Endothelial cell of umbilical vein (primary cell): Measurements from ENCODE around the gene ATP1B4.

Source experiments
- CTCF ChIP-seq, 2 donors: IDR thresholded peaks; 1 replicate in 1 of 2; 2 replicates in 1 of 2; pipeline ENCODE4 v1.5.1; 2011; ENCODE audit warnings: low read length in 2 of 2, mild to moderate bottlenecking in 2 of 2, moderate library complexity in 2 of 2, control low read depth in 1 of 2, inconsistent platforms in 1 of 2, low read depth in 1 of 2; ENCODE audit not compliant: insufficient read depth in 1 of 2; ENCODE audit errors: extremely low read depth in 1 of 2
- EZH2 ChIP-seq: IDR thresholded peaks from 2 replicates; pipeline ENCODE4 v1.6.1; 2012; ENCODE audit warnings: borderline replicate concordance, low read depth, mild to moderate bottlenecking, moderate library complexity, low read length, inconsistent platforms; ENCODE audit not compliant: severe bottlenecking
- FOS ChIP-seq: IDR thresholded peaks from 2 replicates; pipeline ENCODE4 v1.6.1; 2011; ENCODE audit warnings: mild to moderate bottlenecking, low read length, moderate library complexity, borderline replicate concordance; ENCODE audit not compliant: insufficient read depth

- TF ChIP-seq CTCF (IDR thresholded peaks at IDR 0.05; ENCODE audit: extremely low read depth in 1 of 2, insufficient read depth in 1 of 2, low read depth in 1 of 2, low read length in 2 of 2) (no peak), EZH2 (no peak), FOS (no peak)
Measured at GRCh38 chrX:120334603-120335002, 27.3 kb upstream of the ATP1B4 start.
